Thoracic aorta (tissue), 2 donors: ENCODE data around the gene BMP5. TPM values are rescaled to one million over a fixed set of nuclear protein-coding genes. Genes with fewer than 3 reads are reported as not detected.

Source experiments
- ATAC-seq: fragments of 150-250 bp; one replicate; pipeline ENCODE4 v1.8.0; 2017; ENCODE audit warnings: low read depth; ENCODE audit not compliant: insufficient number of reproducible peaks, low FRiP score
- DNase-seq: peaks from one replicate; pipeline ENCODE4 v3.0.0-alpha.2; 2020; ENCODE audit warnings: low spot score
- H3K27ac ChIP-seq, 2 donors: fragments of 200-600 bp; sonication (generic); 1 replicate in 1 of 2; 2 replicates in 1 of 2; pipeline ENCODE4 v1.5.1; 2016; ENCODE audit warnings: mild to moderate bottlenecking in 2 of 2, moderate library complexity in 2 of 2
- H3K27me3 ChIP-seq: fragments of 200-600 bp; sonication (generic); replicated peaks from 2 replicates; pipeline ENCODE4 v1.6.0; 2016; ENCODE audit warnings: mild to moderate bottlenecking; ENCODE audit not compliant: insufficient read depth
- H3K36me3 ChIP-seq: fragments of 200-600 bp; sonication (generic); one replicate; pipeline ENCODE4 v1.5.1; 2016
- H3K4me1 ChIP-seq, 2 donors: fragments of 200-600 bp; sonication (generic); 1 replicate in 1 of 2; 2 replicates in 1 of 2; pipeline versions ENCODE4 v1.5.1 to v1.6.0; 2016; ENCODE audit warnings: low read depth in 2 of 2, mild to moderate bottlenecking in 1 of 2; ENCODE audit not compliant: control insufficient read depth in 1 of 2
- H3K4me3 ChIP-seq: fragments of 200-600 bp; sonication (generic); 2 replicates; pipeline ENCODE4 v1.5.1; 2016; ENCODE audit warnings: mild to moderate bottlenecking
- H3K9me3 ChIP-seq: fragments of 200-600 bp; sonication (generic); 2 replicates; pipeline ENCODE4 v1.5.1; 2016
- CTCF ChIP-seq: fragments of 200-600 bp; sonication (generic); IDR thresholded peaks from one replicate; pipeline ENCODE4 v1.5.1; 2019; ENCODE audit warnings: antibody characterized with exemption
- total RNA-seq, 2 donors: library from RNA; depleted of rRNA; stranded (reverse); fragments of >200 nt; gene quantifications; one replicate each; pipeline versions ENCODE4 v1.1.0 to v1.2.3, GENCODE V29; 2016

The BMP5 gene
- total RNA-seq, 2 donors from 2014 or later: not detected

- Histone ChIP-seq H3K4me3 (no peak overlapping the region), H3K36me3 (no peaks in the 10 kb centered on the region), H3K4me1 (no peaks in the 10 kb centered on the region), H3K27me3 (no peaks in the 10 kb centered on the region), H3K27ac (no peak overlapping the region), H3K9me3 (no peaks in the 10 kb centered on the region)
- ATAC-seq: no peak
- no peak for DNase-seq
- TF ChIP-seq CTCF: no peak
These were observed 22.1 kb downstream of the BMP5 start for GRCh38 chr6:55853008-55854001.

- H3K4me3 ChIP-seq: no peak overlapping the region
- H3K4me1 ChIP-seq: no peaks in the 10 kb centered on the region
- H3K27me3 ChIP-seq: no peaks in the 10 kb centered on the region
- no peak for DNase-seq
- no peak for ATAC-seq
- no peaks in the 10 kb centered on the region for H3K36me3 ChIP-seq
- H3K27ac ChIP-seq: no peak overlapping the region
- H3K9me3 ChIP-seq: no peaks in the 10 kb centered on the region
- no peak for TF ChIP-seq CTCF
These were observed 34.0 kb downstream of the BMP5 start for GRCh38 chr6:55841341-55841740.

DNA sequence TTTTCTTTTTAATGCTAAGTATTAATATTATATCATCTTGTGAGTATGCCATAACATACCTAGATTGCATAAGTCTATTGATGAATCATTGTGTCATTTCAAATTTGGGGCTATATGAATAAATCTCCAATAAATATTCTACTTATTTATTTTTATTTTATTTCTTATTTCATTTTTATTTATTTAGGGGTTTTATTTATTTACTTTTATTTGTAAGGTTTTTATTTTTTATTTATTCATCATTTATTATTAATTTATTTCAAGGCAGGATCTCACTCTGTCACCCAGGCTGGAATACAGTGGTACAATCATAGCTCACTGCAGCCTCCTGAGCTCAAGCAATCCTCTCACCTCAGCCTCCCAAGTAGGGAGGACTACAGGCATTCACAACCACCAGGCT, 36.3 kb downstream of the BMP5 start:
- TF ChIP-seq CTCF: no peak
- Histone ChIP-seq H3K9me3 (no peaks in the 10 kb centered on the region), H3K36me3 (no peaks in the 10 kb centered on the region), H3K27me3 (no peaks in the 10 kb centered on the region), H3K4me3 (no peak overlapping the region), H3K27ac (no peak overlapping the region), H3K4me1 (no peaks in the 10 kb centered on the region)
- no peak for DNase-seq
- no peak for ATAC-seq

GRCh38 chr6:55836945-55837344, 38.4 kb downstream of the BMP5 start:
- no peak for DNase-seq
- Histone ChIP-seq H3K36me3 (no peaks in the 10 kb centered on the region), H3K27me3 (no peaks in the 10 kb centered on the region), H3K4me3 (no peak overlapping the region), H3K27ac (no peak overlapping the region), H3K4me1 (no peaks in the 10 kb centered on the region), H3K9me3 (no peaks in the 10 kb centered on the region)
- ATAC-seq: no peak
- TF ChIP-seq CTCF: no peak

DNA sequence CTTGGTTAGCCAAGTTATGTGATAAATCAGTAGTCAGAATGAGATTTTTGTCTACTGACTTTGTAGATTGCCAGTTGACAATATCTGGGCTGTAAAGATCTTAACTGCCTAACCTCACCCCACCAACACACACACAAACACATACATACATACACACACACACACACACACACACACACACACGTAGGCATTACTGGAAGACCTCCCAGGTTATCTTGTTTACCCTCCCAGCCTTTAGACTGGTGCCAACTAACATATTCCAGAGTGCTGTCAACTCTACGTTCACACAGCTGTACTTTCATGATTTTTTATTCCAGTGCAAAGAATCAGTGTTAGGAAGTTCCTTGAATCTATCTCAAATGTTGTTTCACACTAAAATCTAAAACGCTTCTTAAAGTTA, 38.9 kb downstream of the BMP5 start:
- Histone ChIP-seq H3K4me1 (no peaks in the 10 kb centered on the region), H3K27me3 (no peaks in the 10 kb centered on the region), H3K36me3 (no peaks in the 10 kb centered on the region), H3K9me3 (no peaks in the 10 kb centered on the region), H3K27ac (no peak overlapping the region), H3K4me3 (no peak overlapping the region)
- TF ChIP-seq CTCF: no peak
- no peak for ATAC-seq
- no peak for DNase-seq
